BJ (cell line): Measurements from ENCODE around the gene ARMC8. TPM values are rescaled to one million over a fixed set of nuclear protein-coding genes. Genes with fewer than 3 reads are reported as not detected.

Experiments used
- CTCF ChIA-PET: fragments of 350-600 bp; formaldehyde crosslinking; extraction: SDS; loops from one replicate; lab custom pipeline; 2021; ENCODE audit warnings: antibody characterized with exemption, inconsistent platforms; lab: Yijun Ruan, JAX
- POLR2A ChIA-PET: fragments of 300-600 bp; sonication (Branson Sonifier 250); formaldehyde crosslinking; extraction: SDS; loops from one replicate; lab custom pipeline; 2021; ENCODE audit warnings: antibody characterized with exemption; lab: Charles Lee
- DNase-seq: peaks from one replicate; pipeline ENCODE4 v3.0.0-alpha.2; 2011; ENCODE audit warnings: low read depth
- H3K27me3 ChIP-seq: 2 replicates; pipeline ENCODE4 v1.6.0; 2011; ENCODE audit warnings: low read length; ENCODE audit not compliant: control insufficient read depth, insufficient read depth
- H3K36me3 ChIP-seq: 2 replicates; pipeline ENCODE4 v1.5.1; 2011; ENCODE audit warnings: low read length; ENCODE audit not compliant: control insufficient read depth, insufficient read depth
- H3K4me3 ChIP-seq: 2 replicates; pipeline ENCODE4 v1.5.1; 2011; ENCODE audit warnings: low read depth, mild to moderate bottlenecking, control low read depth, low read length
- CTCF ChIP-seq: IDR thresholded peaks from 2 replicates; pipeline ENCODE4 v1.5.1; 2011; ENCODE audit warnings: low read depth, mild to moderate bottlenecking, control low read depth, inconsistent platforms, low read length, moderate library complexity; ENCODE audit not compliant: insufficient read depth
- polyA plus RNA-seq: library from polyadenylated mRNA; depleted of rRNA; stranded (reverse); fragments of >200 nt; gene quantifications from 2 replicates; pipeline ENCODE4 v1.2.3, GENCODE V29; 2011

Gene ARMC8
- polyA plus RNA-seq, 1 experiment = 52.7 TPM

- no peak for TF ChIP-seq CTCF
- Histone ChIP-seq H3K4me3 (no peak overlapping the region), H3K27me3 (no peaks in the 10 kb centered on the region), H3K36me3 (peaks cover 7% of the 10 kb centered on the region)
- CTCF ChIA-PET = interaction anchor here (0.6 to 1.5 kb wide), 2 partner anchors 16 to 145 kb away, joined by 3 read pairs; no protein-coding TSS in a partner anchor
- POLR2A ChIA-PET = interaction anchor here (0.6 to 1.2 kb wide), 2 partner anchors 14 to 39 kb away, joined by 4 to 5 read pairs; no protein-coding TSS in a partner anchor
- no peak for DNase-seq
Observed at GRCh38 chr3:138227650-138228049, 40.5 kb downstream of the ARMC8 start.

GRCh38 chr3:138230525-138230924 lies 43.4 kb downstream of the ARMC8 start:
- no peak overlapping the region for H3K4me3 ChIP-seq
- ChIA-PET POLR2A (no interaction called here), CTCF (interaction anchor here (1.6 kb wide), 1 partner anchor 12 kb away, joined by 8 read pairs; no protein-coding TSS in a partner anchor)
- H3K36me3 ChIP-seq = no peaks in the 10 kb centered on the region
- no peaks in the 10 kb centered on the region for H3K27me3 ChIP-seq
- TF ChIP-seq CTCF = no peak
- peak; percentile 9 for DNase-seq

- no peak for TF ChIP-seq CTCF
- peaks cover 1% of the 10 kb centered on the region; the same call in 1 of the 2 replicates for H3K36me3 ChIP-seq
- no peaks in the 10 kb centered on the region for H3K27me3 ChIP-seq
- POLR2A ChIA-PET = no interaction called here
- no peak for DNase-seq
- CTCF ChIA-PET = no interaction called here
- H3K4me3 ChIP-seq = no peak overlapping the region
Observed at GRCh38 chr3:138232705-138233364, 45.7 kb downstream of the ARMC8 start.

GRCh38 chr3:138234401-138235179 lies 47.5 kb downstream of the ARMC8 start:
- H3K27me3 ChIP-seq = no peaks in the 10 kb centered on the region
- ChIA-PET POLR2A (interaction anchor here (0.6 kb wide), 1 partner anchor 36 kb away, joined by 5 read pairs; no protein-coding TSS in a partner anchor), CTCF (no interaction called here)
- H3K36me3 ChIP-seq = peaks cover 1% of the 10 kb centered on the region; the same call in 1 of the 2 replicates
- H3K4me3 ChIP-seq = no peak overlapping the region
- TF ChIP-seq CTCF = no peak
- DNase-seq = peak; percentile 19

GRCh38 chr3:138238711-138239110 lies 51.6 kb downstream of the ARMC8 start:
- CTCF ChIA-PET = no interaction called here
- POLR2A ChIA-PET = no interaction called here

More at GRCh38 chr3:138238711-138239110, 51.6 kb downstream of the ARMC8 start:
- no peaks in the 10 kb centered on the region for H3K27me3 ChIP-seq
- no peak overlapping the region for H3K4me3 ChIP-seq
- no peak for TF ChIP-seq CTCF
- H3K36me3 ChIP-seq = peaks cover 1% of the 10 kb centered on the region; the same call in 1 of the 2 replicates
- DNase-seq = no peak
